HEK293 (cell line): Measurements from ENCODE around the gene KCNJ9.

Experiments
- CTCF ChIA-PET: fragments of 350-600 bp; formaldehyde crosslinking; extraction: SDS; loops from one replicate; lab custom pipeline; 2021; ENCODE audit warnings: antibody characterized with exemption; lab: Yijun Ruan, JAX
- POLR2A ChIA-PET: fragments of 300-600 bp; formaldehyde crosslinking; extraction: SDS; loops from one replicate; lab custom pipeline; 2020; ENCODE audit warnings: antibody characterized with exemption, inconsistent platforms; lab: Yijun Ruan, JAX
- H3K27ac ChIP-seq: fragments of 200-500 bp; sonication (Bioruptor generic); 2 replicates; pipeline ENCODE4 v1.5.1; 2014; ENCODE audit warnings: low read depth, low read length, control low read depth, inconsistent platforms; ENCODE audit errors: extremely low read depth
- H3K36me3 ChIP-seq, 2 experiments: fragments of 200-500 bp in 1 of 2; sonication (Bioruptor generic) in 1 of 2; 1 replicate in 1 of 2; 2 replicates in 1 of 2; pipeline ENCODE4 v1.5.1; 2014 to 2017; ENCODE audit warnings: inconsistent platforms in 2 of 2, low read length in 2 of 2; ENCODE audit not compliant: control insufficient read depth in 2 of 2, insufficient read depth in 1 of 2
- H3K4me1 ChIP-seq: fragments of 200-500 bp; sonication (Bioruptor generic); 2 replicates; pipeline ENCODE4 v1.5.1; 2014; ENCODE audit warnings: mild to moderate bottlenecking, low read length, inconsistent platforms; ENCODE audit not compliant: control insufficient read depth, insufficient read depth
- H3K4me3 ChIP-seq: 2 replicates; pipeline ENCODE4 v1.5.1; 2011; ENCODE audit warnings: low read depth, mild to moderate bottlenecking, control low read depth, low read length, moderate library complexity
- H3K9me3 ChIP-seq: fragments of 200-500 bp; sonication (Bioruptor generic); 2 replicates; pipeline ENCODE4 v1.5.1; 2014; ENCODE audit warnings: low read depth, low read length, inconsistent platforms; ENCODE audit not compliant: control insufficient read depth, insufficient read depth
- HOXA7 ChIP-seq: sonication (generic); formaldehyde crosslinking; IDR thresholded peaks from 2 replicates; pipeline ENCODE4 v1.8.1; 2022; ENCODE audit warnings: missing genetic modification reagents, borderline replicate concordance
- MZF1 ChIP-seq: fragments of 450-650 bp; formaldehyde crosslinking; IDR thresholded peaks from 2 replicates; pipeline ENCODE4 v1.5.1; 2017; ENCODE audit warnings: missing biosample characterization, missing genetic modification characterization, borderline replicate concordance
- OVOL3 ChIP-seq: fragments of 450-650 bp; formaldehyde crosslinking; IDR thresholded peaks from 2 replicates; pipeline ENCODE4 v1.5.1; 2016; ENCODE audit warnings: missing biosample characterization, missing genetic modification characterization
- ZBTB20 ChIP-seq: fragments of 450-650 bp; formaldehyde crosslinking; IDR thresholded peaks from 2 replicates; pipeline ENCODE4 v1.5.1; 2016; ENCODE audit warnings: missing biosample characterization, missing genetic modification characterization
- ZBTB48 ChIP-seq: fragments of 450-650 bp; formaldehyde crosslinking; IDR thresholded peaks from 2 replicates; pipeline ENCODE4 v1.5.1; 2016; ENCODE audit warnings: missing biosample characterization, missing genetic modification characterization
- ZFHX2 ChIP-seq: fragments of 450-650 bp; formaldehyde crosslinking; conservative IDR thresholded peaks from 2 replicates; pipeline ENCODE4 v1.5.1; 2016; ENCODE audit warnings: missing biosample characterization, missing genetic modification characterization
- ZFP69B ChIP-seq: fragments of 450-650 bp; formaldehyde crosslinking; IDR thresholded peaks from 2 replicates; pipeline ENCODE4 v1.5.1; 2016; ENCODE audit warnings: missing biosample characterization, missing genetic modification characterization
- ZNF10 ChIP-seq: fragments of 450-650 bp; formaldehyde crosslinking; IDR thresholded peaks from 2 replicates; pipeline ENCODE4 v1.5.1; 2017; ENCODE audit warnings: missing biosample characterization, missing genetic modification characterization
- ZNF146 ChIP-seq: fragments of 450-650 bp; formaldehyde crosslinking; IDR thresholded peaks from 2 replicates; pipeline ENCODE4 v1.5.1; 2016; ENCODE audit warnings: missing biosample characterization, missing genetic modification characterization
- ZNF335 ChIP-seq: fragments of 450-650 bp; formaldehyde crosslinking; conservative IDR thresholded peaks from 2 replicates; pipeline ENCODE4 v1.5.1; 2016; ENCODE audit warnings: missing biosample characterization, missing genetic modification characterization
- ZNF416 ChIP-seq: fragments of 450-650 bp; formaldehyde crosslinking; IDR thresholded peaks from 2 replicates; pipeline ENCODE4 v1.5.1; 2016; ENCODE audit warnings: missing biosample characterization, missing genetic modification characterization
- ZNF501 ChIP-seq: fragments of 450-650 bp; formaldehyde crosslinking; IDR thresholded peaks from 2 replicates; pipeline ENCODE4 v1.5.1; 2016; ENCODE audit warnings: missing biosample characterization, missing genetic modification characterization
- ZNF530 ChIP-seq: fragments of 450-650 bp; formaldehyde crosslinking; IDR thresholded peaks from 2 replicates; pipeline ENCODE4 v1.5.1; 2016; ENCODE audit warnings: low read depth, missing biosample characterization, missing genetic modification characterization
- ZNF548 ChIP-seq: fragments of 450-650 bp; formaldehyde crosslinking; IDR thresholded peaks from 2 replicates; pipeline ENCODE4 v1.5.1; 2016; ENCODE audit warnings: missing biosample characterization, missing genetic modification characterization
- ZNF600 ChIP-seq: fragments of 450-650 bp; formaldehyde crosslinking; IDR thresholded peaks from 2 replicates; pipeline ENCODE4 v1.5.1; 2016; ENCODE audit warnings: missing biosample characterization, missing genetic modification characterization
- ZNF610 ChIP-seq: fragments of 450-650 bp; formaldehyde crosslinking; IDR thresholded peaks from 2 replicates; pipeline ENCODE4 v1.5.1; 2016; ENCODE audit warnings: missing biosample characterization, missing genetic modification characterization, borderline replicate concordance
- ZNF747 ChIP-seq: fragments of 450-650 bp; formaldehyde crosslinking; IDR thresholded peaks from 2 replicates; pipeline ENCODE4 v1.5.1; 2016; ENCODE audit warnings: missing biosample characterization, missing genetic modification characterization
- ZSCAN30 ChIP-seq: fragments of 450-650 bp; IDR thresholded peaks from 2 replicates; pipeline ENCODE4 v1.5.1; 2018; ENCODE audit warnings: missing biosample characterization, mild to moderate bottlenecking, missing genetic modification characterization, moderate library complexity
- TF ChIP-seq, protein P1 (sequence below): fragments of 450-650 bp; formaldehyde crosslinking; IDR thresholded peaks from 2 replicates; pipeline ENCODE4 v1.5.1; 2016; ENCODE audit warnings: missing biosample characterization, missing genetic modification characterization
- TF ChIP-seq, protein P2 (sequence below): fragments of 450-650 bp; formaldehyde crosslinking; IDR thresholded peaks from 2 replicates; pipeline ENCODE4 v1.5.1; 2016; ENCODE audit warnings: missing biosample characterization, missing genetic modification characterization

KCNJ9 gene

DNA sequence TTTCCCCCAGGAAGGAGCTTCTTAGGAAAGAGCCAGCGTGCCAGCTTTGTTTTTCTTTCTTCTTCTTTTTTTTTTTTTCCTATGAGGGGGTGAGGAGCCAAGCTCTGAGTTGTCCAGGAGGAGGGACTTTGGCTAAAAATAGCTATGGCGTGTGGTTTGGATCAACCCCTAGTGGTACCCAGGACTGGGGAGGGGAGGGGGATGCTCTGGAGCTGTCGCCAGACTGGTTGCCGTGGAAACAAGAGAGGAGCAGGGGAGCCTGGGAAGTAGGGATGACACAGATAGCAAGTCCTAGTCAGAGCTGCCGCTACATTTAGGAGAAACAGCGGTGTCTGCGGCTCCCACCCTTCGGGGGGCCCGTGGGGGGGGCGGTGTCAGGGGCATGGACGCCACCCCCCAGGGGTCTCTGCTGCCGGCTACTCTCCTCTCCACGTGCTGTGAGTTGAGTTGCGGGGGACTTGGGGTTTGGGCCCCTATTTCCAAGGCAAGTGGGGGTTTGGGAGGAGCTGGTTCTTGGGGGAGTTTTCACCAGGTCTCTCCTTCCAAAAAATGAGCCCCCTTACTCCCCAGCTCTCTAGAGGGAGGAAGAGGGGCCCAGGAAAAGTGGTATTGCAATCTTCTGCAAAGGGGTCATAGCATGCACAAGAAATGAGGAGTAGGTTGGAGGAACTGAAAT lies at the start of gene KCNJ9:
KCNJ9 (plus strand) TSS at position 278 of the 676 bp plus-strand sequence. CDS start 2,493 bp downstream, outside the sequence.
- Histone ChIP-seq H3K4me3 (no peak within 1 kb of the TSS), H3K36me3 (no peaks in the 10 kb centered on the region), H3K4me1 (no peaks in the 10 kb centered on the region), H3K9me3 (no peaks in the 10 kb centered on the region), H3K27ac (no peak within 1 kb of the TSS)
- POLR2A ChIA-PET: no interaction called here
- CTCF ChIA-PET: interaction anchor here (0.6 to 16.5 kb wide), 8 partner anchors 8 to 219 kb away, joined by 3 to 541 read pairs (median 4); partner anchors contain the start of gene VSIG8
- TF ChIP-seq ZNF747 (tag by site-specific recombination) (no peak), ZNF530 (tag by site-specific recombination) (no peak)

DNA sequence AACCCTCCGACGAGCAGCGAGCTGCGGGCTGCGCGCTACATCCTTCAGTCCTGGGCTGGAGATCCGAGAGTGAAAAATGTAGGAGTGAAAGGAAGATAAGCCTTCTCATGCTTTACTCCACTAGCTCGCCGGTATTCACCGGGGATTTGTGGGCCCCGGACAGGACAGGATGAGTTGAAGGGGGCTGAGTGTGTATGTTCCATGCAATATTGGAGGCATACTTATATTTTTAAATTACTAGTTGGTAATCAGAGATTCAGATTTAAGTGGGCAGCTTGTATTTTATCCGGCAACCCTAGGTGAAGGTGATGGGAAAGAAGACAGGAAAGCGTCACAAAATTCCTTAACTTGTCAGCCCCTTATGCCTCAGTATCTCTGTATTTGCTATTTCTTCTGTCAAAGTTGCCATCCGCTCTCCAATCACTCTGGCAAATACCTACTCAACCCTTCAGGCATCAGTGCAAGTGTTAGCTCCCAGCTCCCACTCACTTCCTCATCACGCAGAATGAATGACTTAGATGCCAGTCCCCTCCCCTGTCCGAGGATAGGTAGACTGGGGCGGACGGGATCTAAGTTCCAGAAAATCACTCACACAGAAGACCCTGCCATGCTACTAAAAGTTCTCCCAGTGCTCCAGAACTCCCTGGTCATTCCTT lies 49.0 kb upstream of the KCNJ9 start:
- H3K4me3 ChIP-seq: peak overlapping the region; percentile 82
- H3K36me3 ChIP-seq: peaks cover 0 to under 1% of the 10 kb centered on the region in 2 experiments; a peak in 1 of 3 replicates
- ChIA-PET POLR2A (interaction anchor here (0.7 to 3.6 kb wide), 3 partner anchors 25 to 890 kb away, joined by 3 to 22 read pairs (median 5); partner anchors contain the start of gene TAGLN2), CTCF (interaction anchor here (0.6 to 4.7 kb wide), 10 partner anchors 13 to 1186 kb away, joined by 3 to 49 read pairs (median 3); partner anchors contain the start of gene CASQ1)
- TF ChIP-seq ZNF501 (tag by site-specific recombination) (no peak), ZBTB48 (tag by site-specific recombination) (peak; percentile 83), MZF1 (tag by site-specific recombination) (0 out of 2 replicates have a peak, but pooled peaks have one; percentile 13), HOXA7 (CRISPR knock-in tag) (no peak), ZNF146 (tag by site-specific recombination) (0 out of 2 replicates have a peak, but pooled peaks have one; percentile 3), ZNF610 (tag by site-specific recombination) (no peak), ZNF600 (0 out of 2 replicates have a peak, but pooled peaks have one; percentile 13), ZNF335 (tag by site-specific recombination) (peak; percentile 40), ZFHX2 (tag by site-specific recombination) (no peak), ZSCAN30 (tag by site-specific recombination) (no peak), ZBTB20 (tag by site-specific recombination) (peak; percentile 44), ZNF416 (tag by site-specific recombination) (no peak), ZNF548 (tag by site-specific recombination) (no peak), ZFP69B (tag by site-specific recombination) (peak; percentile 88; the same call in 1 of the 2 replicates), ZNF10 (no peak), OVOL3 (no peak)
- TF ChIP-seq, protein P1, sequence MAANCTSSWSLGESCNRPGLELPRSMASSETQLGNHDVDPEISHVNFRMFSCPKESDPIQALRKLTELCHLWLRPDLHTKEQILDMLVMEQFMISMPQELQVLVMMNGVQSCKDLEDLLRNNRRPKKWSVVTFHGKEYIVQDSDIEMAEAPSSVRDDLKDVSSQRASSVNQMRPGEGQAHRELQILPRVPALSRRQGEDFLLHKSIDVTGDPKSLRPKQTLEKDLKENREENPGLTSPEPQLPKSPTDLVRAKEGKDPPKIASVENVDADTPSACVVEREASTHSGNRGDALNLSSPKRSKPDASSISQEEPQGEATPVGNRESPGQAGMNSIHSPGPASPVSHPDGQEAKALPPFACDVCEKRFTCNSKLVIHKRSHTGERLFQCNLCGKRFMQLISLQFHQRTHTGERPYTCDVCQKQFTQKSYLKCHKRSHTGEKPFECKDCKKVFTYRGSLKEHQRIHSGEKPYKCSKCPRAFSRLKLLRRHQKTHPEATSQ: no peak
- TF ChIP-seq, protein P2, sequence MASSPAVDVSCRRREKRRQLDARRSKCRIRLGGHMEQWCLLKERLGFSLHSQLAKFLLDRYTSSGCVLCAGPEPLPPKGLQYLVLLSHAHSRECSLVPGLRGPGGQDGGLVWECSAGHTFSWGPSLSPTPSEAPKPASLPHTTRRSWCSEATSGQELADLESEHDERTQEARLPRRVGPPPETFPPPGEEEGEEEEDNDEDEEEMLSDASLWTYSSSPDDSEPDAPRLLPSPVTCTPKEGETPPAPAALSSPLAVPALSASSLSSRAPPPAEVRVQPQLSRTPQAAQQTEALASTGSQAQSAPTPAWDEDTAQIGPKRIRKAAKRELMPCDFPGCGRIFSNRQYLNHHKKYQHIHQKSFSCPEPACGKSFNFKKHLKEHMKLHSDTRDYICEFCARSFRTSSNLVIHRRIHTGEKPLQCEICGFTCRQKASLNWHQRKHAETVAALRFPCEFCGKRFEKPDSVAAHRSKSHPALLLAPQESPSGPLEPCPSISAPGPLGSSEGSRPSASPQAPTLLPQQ (tag by site-specific recombination): peak; percentile 95
- H3K27ac ChIP-seq: no peak overlapping the region; the same call in 1 of the 2 replicates
- no peaks in the 10 kb centered on the region for H3K9me3 ChIP-seq
- peaks cover 17% of the 10 kb centered on the region; the same call in 1 of the 2 replicates for H3K4me1 ChIP-seq
